Caco-2 (cell line): Measurements from ENCODE around the gene ZSWIM8. TPM values are rescaled to one million over a fixed set of nuclear protein-coding genes. Genes with fewer than 3 reads are reported as not detected.

Source experiments
- BruUV-seq: library from RNA; stranded (reverse); fragments of 400-500 nt; replicated peaks from 2 replicates; lab custom pipeline; 2021; lab: Mats Ljungman, UMichigan
- CTCF ChIA-PET: fragments of 300-600 bp; sonication (Branson Sonifier 250); formaldehyde crosslinking; loops from one replicate; lab custom pipeline; 2022; ENCODE audit warnings: antibody characterized with exemption; lab: Charles Lee
- POLR2A ChIA-PET: fragments of 300-600 bp; sonication (Branson Sonifier 250); formaldehyde crosslinking; loops from one replicate; lab custom pipeline; 2022; ENCODE audit warnings: antibody characterized with exemption; lab: Charles Lee
- DNase-seq, 2 experiments: peaks; one replicate each; pipeline versions ENCODE4 v3.0.0 to v3.0.0-alpha.2; 2020 to 2022
- H3K27me3 ChIP-seq: replicated peaks from 2 replicates; pipeline ENCODE4 v1.6.0; 2011; ENCODE audit warnings: low read length; ENCODE audit not compliant: control insufficient read depth, insufficient read depth
- H3K36me3 ChIP-seq: 2 replicates; pipeline ENCODE4 v1.5.1; 2011; ENCODE audit warnings: low read length; ENCODE audit not compliant: control insufficient read depth, insufficient read depth
- H3K4me1 ChIP-seq: fragments of 250-450 bp; sonication (Bioruptor Pico); 2 replicates; pipeline ENCODE4 v1.5.1; 2020; ENCODE audit warnings: mild to moderate bottlenecking
- H3K4me3 ChIP-seq: 2 replicates; pipeline ENCODE4 v1.5.1; 2011; ENCODE audit warnings: low read depth, mild to moderate bottlenecking, control low read depth, low read length
- H3K9me3 ChIP-seq: fragments of 250-450 bp; sonication (Bioruptor Pico); 2 replicates; pipeline ENCODE4 v1.5.1; 2020; ENCODE audit warnings: mild to moderate bottlenecking, moderate library complexity
- H3K27ac Mint-ChIP-seq: one replicate; pipeline ENCODE4 v1.8.0; 2022; ENCODE audit warnings: mixed read lengths; ENCODE audit not compliant: unreplicated experiment
- H3K27me3 Mint-ChIP-seq: one replicate; pipeline ENCODE4 v1.8.0; 2022; ENCODE audit warnings: mixed read lengths; ENCODE audit not compliant: insufficient read depth, unreplicated experiment
- H3K36me3 Mint-ChIP-seq: one replicate; pipeline ENCODE4 v1.8.0; 2022; ENCODE audit warnings: mild to moderate bottlenecking, mixed read lengths; ENCODE audit not compliant: insufficient read depth, unreplicated experiment
- H3K4me1 Mint-ChIP-seq: one replicate; pipeline ENCODE4 v1.8.0; 2022; ENCODE audit warnings: low read depth, mixed read lengths; ENCODE audit not compliant: unreplicated experiment
- H3K4me3 Mint-ChIP-seq: one replicate; pipeline ENCODE4 v1.8.0; 2022; ENCODE audit warnings: mild to moderate bottlenecking, moderate library complexity, mixed read lengths; ENCODE audit not compliant: unreplicated experiment
- H3K9me3 Mint-ChIP-seq: one replicate; pipeline ENCODE4 v1.8.0; 2022; ENCODE audit warnings: mixed read lengths; ENCODE audit not compliant: unreplicated experiment
- intact Hi-C: fragments of 100-400 bp; cut with micrococcal nuclease; formaldehyde crosslinking; loops from one replicate; pipeline ENCODE4 v1.10.0; 2022; ENCODE audit not compliant: unreplicated experiment
- total RNA-seq: library from RNA; stranded (reverse); gene quantifications from 2 replicates; pipeline ENCODE4 v1.2.3, GENCODE V29; 2022
- TF ChIP-seq, protein P1 (sequence below), 2 experiments: fragments of 200-600 bp in 1 of 2; IDR thresholded peaks; 1 replicate in 1 of 2; 2 replicates in 1 of 2; pipeline versions ENCODE4 v1.5.1 to v1.8.0; 2011 to 2022; ENCODE audit warnings: antibody characterized with exemption in 1 of 2, control low read depth in 1 of 2, inconsistent platforms in 1 of 2, low read depth in 1 of 2, low read length in 1 of 2, mild to moderate bottlenecking in 1 of 2, moderate library complexity in 1 of 2; ENCODE audit not compliant: insufficient read depth in 1 of 2, severe bottlenecking in 1 of 2, unreplicated experiment in 1 of 2

The ZSWIM8 gene
- total RNA-seq, 1 experiment from 2014 or later, result 103 TPM

DNA sequence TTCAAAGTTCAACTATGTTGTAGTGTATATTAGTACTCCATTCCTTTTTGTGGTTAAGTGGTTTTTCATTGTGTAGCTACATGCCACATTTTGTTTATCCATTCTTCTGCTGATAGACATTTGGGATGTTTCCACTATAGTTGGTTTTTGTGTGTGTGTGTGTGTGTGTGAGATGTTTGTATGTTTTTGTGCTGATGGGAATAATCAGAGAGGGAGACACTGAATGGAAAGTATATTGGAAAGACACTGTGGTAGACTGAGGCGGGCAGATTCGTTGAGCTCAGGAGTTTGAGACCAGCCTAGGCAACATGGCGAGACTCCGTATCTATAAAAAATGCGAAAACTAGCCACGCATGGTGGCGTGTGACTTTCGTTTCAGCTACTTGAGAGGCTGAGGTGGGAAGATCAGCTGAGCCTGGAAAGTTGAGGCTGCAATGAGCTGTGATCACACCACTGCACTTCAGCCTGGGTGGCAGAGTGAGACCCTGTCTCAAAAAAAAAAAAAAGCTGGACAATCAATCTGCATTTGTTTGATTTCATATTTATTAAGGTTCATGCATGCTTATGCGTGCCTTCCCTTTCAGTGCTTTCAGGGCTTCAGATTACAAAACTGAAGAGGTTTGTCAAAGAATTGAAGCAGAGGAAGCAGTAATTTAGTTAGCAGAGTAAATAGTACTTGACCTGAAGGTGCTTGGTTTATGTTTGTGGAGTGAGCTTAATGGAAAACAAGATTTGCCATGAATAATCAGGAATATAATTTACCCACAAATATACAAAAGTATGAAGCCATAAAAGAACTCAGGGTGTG is 26.5 kb upstream of the ZSWIM8 start:
- peak overlapping the region; percentile 67 for H3K27ac Mint-ChIP-seq
- TF ChIP-seq, protein P1, sequence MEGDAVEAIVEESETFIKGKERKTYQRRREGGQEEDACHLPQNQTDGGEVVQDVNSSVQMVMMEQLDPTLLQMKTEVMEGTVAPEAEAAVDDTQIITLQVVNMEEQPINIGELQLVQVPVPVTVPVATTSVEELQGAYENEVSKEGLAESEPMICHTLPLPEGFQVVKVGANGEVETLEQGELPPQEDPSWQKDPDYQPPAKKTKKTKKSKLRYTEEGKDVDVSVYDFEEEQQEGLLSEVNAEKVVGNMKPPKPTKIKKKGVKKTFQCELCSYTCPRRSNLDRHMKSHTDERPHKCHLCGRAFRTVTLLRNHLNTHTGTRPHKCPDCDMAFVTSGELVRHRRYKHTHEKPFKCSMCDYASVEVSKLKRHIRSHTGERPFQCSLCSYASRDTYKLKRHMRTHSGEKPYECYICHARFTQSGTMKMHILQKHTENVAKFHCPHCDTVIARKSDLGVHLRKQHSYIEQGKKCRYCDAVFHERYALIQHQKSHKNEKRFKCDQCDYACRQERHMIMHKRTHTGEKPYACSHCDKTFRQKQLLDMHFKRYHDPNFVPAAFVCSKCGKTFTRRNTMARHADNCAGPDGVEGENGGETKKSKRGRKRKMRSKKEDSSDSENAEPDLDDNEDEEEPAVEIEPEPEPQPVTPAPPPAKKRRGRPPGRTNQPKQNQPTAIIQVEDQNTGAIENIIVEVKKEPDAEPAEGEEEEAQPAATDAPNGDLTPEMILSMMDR (IDR thresholded peaks at IDR 0.05; ENCODE audit: insufficient read depth in 1 of 2, low read depth in 1 of 2, low read length in 1 of 2, severe bottlenecking in 1 of 2, unreplicated experiment in 1 of 2), result no peak
- Histone ChIP-seq H3K4me1 (peaks cover 19% of the 10 kb centered on the region), H3K9me3 (no peaks in the 10 kb centered on the region), H3K27me3 (no peaks in the 10 kb centered on the region), H3K36me3 (peaks cover 12% of the 10 kb centered on the region; the same call in 1 of the 2 replicates), H3K4me3 (no peak overlapping the region)
- no peaks in the 10 kb centered on the region for H3K9me3 Mint-ChIP-seq
- ChIA-PET POLR2A (interaction anchor here (0.5 to 2.0 kb wide), 3 partner anchors 13 to 18 kb away, joined by 3 to 13 read pairs (median 4); partner anchors contain the start of gene SEC24C), CTCF (no interaction called here)
- peaks cover 80% of the 10 kb centered on the region for H3K36me3 Mint-ChIP-seq
- peak overlapping the region; percentile 45 for H3K4me3 Mint-ChIP-seq
- no peak for DNase-seq
- peaks cover 34% of the 10 kb centered on the region for H3K4me1 Mint-ChIP-seq
- intact Hi-C loops, result loop anchor here (1.0 kb wide), 1 partner anchor 13 kb away; a partner anchor contains a TSS
- no peaks in the 10 kb centered on the region for H3K27me3 Mint-ChIP-seq
- no TSS peak for BruUV-seq

DNA sequence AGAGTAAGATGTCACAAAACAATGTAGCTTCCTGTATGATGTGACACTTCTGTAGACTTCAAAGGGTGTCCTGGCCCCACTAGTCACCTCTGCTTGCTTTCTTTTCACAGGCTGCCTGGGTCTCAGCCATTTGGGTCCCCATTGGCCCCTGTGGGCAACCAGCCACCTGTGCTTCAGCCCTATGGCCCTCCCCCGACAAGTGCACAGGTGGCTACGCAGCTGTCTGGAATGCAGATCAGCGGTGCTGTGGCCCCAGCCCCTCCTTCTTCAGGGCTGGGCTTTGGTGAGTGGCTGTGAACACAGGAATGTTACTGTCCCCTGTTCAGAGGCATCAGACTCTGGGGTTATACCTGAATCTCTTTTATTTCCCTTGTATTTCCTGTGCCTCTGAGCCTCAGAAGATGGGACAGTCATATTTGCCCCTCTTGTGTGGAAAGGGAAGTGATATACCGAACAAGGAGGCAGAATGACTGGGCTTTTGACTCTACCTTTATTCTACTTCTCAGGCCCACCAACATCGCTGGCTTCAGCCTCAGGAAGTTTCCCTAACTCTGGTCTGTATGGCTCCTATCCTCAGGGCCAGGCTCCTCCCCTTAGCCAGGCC is 25.8 kb upstream of the ZSWIM8 start:
- ChIA-PET CTCF (no interaction called here), POLR2A (interaction anchor here (0.5 to 2.0 kb wide), 3 partner anchors 12 to 18 kb away, joined by 3 to 13 read pairs (median 4); partner anchors contain the start of gene SEC24C)
- intact Hi-C loops, result loop anchor here (1.0 kb wide), 1 partner anchor 13 kb away; a partner anchor contains a TSS
- peak overlapping the region; percentile 45 for H3K4me3 Mint-ChIP-seq
- Histone ChIP-seq H3K4me1 (peaks cover 19% of the 10 kb centered on the region), H3K9me3 (no peaks in the 10 kb centered on the region), H3K36me3 (peaks cover 13% of the 10 kb centered on the region; the same call in 1 of the 2 replicates), H3K4me3 (no peak overlapping the region), H3K27me3 (no peaks in the 10 kb centered on the region)
- peaks cover 87% of the 10 kb centered on the region for H3K36me3 Mint-ChIP-seq
- no peaks in the 10 kb centered on the region for H3K27me3 Mint-ChIP-seq
- H3K27ac Mint-ChIP-seq, result peak overlapping the region; percentile 67
- TF ChIP-seq, protein P1 (IDR thresholded peaks at IDR 0.05; ENCODE audit: insufficient read depth in 1 of 2, low read depth in 1 of 2, low read length in 1 of 2, severe bottlenecking in 1 of 2, unreplicated experiment in 1 of 2), result no peak
- no peaks in the 10 kb centered on the region for H3K9me3 Mint-ChIP-seq
- peak; percentile 85 for DNase-seq
- H3K4me1 Mint-ChIP-seq, result peaks cover 34% of the 10 kb centered on the region
- BruUV-seq, result no TSS peak

DNA sequence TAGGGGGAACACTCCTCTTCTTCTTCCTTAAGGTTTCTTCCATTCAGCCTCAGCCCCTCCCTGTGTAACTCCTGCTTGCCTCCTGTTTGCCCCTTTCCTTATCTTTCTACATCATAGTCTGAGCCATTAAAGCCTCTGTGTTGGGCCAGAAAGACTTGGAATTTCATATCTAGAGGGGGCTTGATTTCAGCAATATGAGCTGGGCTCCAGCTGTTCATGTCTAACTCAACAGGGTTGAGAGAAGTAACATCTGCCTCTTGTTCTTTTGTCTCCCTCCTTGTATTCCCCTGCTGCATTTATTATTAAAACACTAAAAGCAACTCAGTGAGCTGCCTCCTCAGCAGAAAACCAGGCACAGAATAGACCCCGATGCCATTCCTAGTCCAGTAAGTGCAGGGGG is 23.6 kb upstream of the ZSWIM8 start:
- ChIA-PET CTCF (interaction anchor here (0.6 kb wide), 1 partner anchor 1136 kb away, joined by 3 read pairs; no protein-coding TSS in a partner anchor), POLR2A (no interaction called here)
- no TSS peak for BruUV-seq
- H3K4me1 ChIP-seq, result peaks cover 19% of the 10 kb centered on the region
- TF ChIP-seq, protein P1 (IDR thresholded peaks at IDR 0.05; ENCODE audit: insufficient read depth in 1 of 2, low read depth in 1 of 2, low read length in 1 of 2, severe bottlenecking in 1 of 2, unreplicated experiment in 1 of 2), result no peak
- no peaks in the 10 kb centered on the region for H3K9me3 ChIP-seq
- Mint-ChIP-seq H3K9me3 (no peaks in the 10 kb centered on the region), H3K27ac (peak overlapping the region; percentile 14), H3K4me1 (peaks cover 34% of the 10 kb centered on the region), H3K36me3 (peaks cover 87% of the 10 kb centered on the region), H3K4me3 (no peak overlapping the region), H3K27me3 (no peaks in the 10 kb centered on the region)
- H3K4me3 ChIP-seq, result no peak overlapping the region
- intact Hi-C loops, result no loop called here
- H3K27me3 ChIP-seq, result no peaks in the 10 kb centered on the region
- DNase-seq, result no peak
- H3K36me3 ChIP-seq, result peaks cover 13% of the 10 kb centered on the region; the same call in 1 of the 2 replicates
